TTC549 (cell line): ENCODE results near the gene KLHL36.

Experiments used
- FAIRE-seq: peaks from 2 replicates; lab custom pipeline; 2012; peaks lifted over from hg19 to GRCh38; lab: Jason Lieb, UNC

The KLHL36 gene

GRCh38 chr16:84648595-84649510 lies 542 bp downstream of the KLHL36 start:
- no peak for FAIRE-seq

DNA sequence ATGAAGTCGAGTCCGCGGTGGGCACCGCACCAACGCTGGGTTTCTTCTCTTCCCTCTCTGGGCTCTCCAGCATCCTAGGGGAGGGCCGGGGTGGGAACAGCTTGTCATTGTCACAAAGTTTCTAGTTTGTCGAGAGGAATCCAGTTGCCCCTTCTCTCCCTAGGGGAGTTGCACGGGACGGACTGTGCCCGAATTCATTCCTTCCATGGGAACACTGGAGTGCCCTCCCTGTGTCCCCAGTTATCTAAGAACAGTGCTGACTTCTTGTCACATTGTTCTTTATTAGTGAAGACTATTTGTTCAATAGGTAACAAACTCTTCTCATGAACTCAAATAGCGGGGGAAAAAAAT lies 1.2 kb downstream of the KLHL36 start:
- FAIRE-seq = no peak

- no peak for FAIRE-seq
Measured at GRCh38 chr16:84650062-84650991, 2.0 kb downstream of the KLHL36 start.

GRCh38 chr16:84652566-84652965 lies 4.3 kb downstream of the KLHL36 start:
- FAIRE-seq = no peak

DNA sequence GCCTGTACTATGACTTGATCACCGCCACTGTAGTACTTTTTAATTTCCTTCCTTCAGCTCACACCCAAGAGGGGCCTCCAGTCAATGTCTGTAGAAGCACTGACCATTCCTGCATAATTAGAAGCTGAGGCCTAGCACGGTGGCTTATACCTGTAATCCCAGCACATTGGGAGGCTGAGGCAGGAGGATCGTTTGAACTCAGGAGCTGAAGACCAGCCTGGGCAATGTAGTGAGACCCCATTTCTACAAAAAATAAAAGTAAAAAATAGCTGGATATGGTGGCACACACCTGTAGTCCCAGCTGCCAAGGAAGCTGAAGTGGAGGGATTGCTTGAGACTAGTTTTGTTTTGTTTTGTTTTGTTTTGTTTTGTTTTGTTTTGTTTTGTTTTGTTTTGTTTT lies 5.9 kb downstream of the KLHL36 start:
- no peak for FAIRE-seq

GRCh38 chr16:84654998-84655397 lies 6.7 kb downstream of the KLHL36 start:
- FAIRE-seq = no peak

DNA sequence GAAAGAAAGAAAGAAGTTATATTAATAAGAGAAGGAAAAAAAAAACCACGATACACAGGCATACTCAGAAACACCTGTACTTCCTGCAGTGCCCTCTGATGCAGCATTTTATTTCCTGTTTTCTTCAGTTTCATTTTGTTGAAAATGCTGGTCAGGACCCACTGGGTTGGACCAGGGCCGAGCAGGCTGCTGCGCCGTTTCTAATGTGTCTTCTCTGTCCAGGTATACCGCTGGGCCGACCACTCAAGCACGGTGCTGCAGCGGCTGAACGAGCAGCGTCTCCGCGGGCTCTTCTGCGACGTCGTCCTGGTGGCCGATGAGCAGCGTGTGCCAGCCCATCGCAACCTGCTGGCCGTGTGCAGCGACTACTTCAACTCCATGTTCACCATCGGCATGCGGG lies 8.3 kb downstream of the KLHL36 start:
- FAIRE-seq = no peak

GRCh38 chr16:84657229-84657837 lies 9.0 kb downstream of the KLHL36 start:
- no peak for FAIRE-seq

DNA sequence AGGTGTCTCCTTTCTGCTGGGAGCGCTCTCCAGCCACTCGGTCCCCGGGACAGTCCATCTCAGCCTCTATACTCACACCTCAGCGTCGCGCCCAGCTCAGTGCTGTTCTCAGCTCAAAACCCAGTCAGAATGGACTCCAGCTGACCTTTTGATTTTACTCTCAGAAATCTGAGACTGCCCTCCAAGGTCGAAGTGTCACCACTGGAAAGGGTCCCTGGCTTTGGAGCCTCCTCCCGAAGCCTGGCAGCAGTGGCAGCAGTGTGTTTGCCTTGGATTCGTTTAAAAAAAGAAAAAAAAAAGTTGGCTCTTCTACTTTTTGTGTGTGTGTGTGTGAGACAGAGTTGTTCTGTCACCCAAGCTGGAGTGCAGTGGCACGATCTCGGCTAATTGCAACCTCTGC lies 10.4 kb downstream of the KLHL36 start:
- no peak for FAIRE-seq

GRCh38 chr16:84659656-84660300 lies 11.5 kb downstream of the KLHL36 start:
- FAIRE-seq = no peak

GRCh38 chr16:84660973-84661372 lies 12.7 kb downstream of the KLHL36 start:
- no peak for FAIRE-seq

- no peak for FAIRE-seq
Measured at GRCh38 chr16:84661418-84662060, 13.2 kb downstream of the KLHL36 start.

DNA sequence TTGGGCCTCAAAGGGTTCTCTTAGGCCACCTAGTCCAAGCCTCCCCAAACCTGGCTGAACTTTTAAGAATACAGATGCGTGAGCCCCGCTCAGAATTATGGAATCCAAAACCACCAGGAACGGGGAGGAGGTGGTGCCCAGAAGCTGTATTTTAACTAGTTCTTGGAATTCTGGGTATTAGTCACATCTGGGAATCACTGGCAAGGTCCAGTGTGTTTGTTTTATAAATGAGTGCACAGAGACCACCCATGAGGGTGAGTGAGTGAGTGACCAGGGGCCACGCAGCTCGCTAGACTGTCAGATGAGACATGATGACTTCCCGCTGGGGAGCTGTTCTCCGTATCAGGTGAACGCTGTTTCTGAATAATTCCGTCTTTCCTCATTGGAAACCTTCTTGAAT lies 14.2 kb downstream of the KLHL36 start:
- no peak for FAIRE-seq

GRCh38 chr16:84663433-84664101 lies 15.3 kb downstream of the KLHL36 start:
- no peak for FAIRE-seq

- FAIRE-seq = no peak
Measured at GRCh38 chr16:84665359-84665758, 17.0 kb downstream of the KLHL36 start.

DNA sequence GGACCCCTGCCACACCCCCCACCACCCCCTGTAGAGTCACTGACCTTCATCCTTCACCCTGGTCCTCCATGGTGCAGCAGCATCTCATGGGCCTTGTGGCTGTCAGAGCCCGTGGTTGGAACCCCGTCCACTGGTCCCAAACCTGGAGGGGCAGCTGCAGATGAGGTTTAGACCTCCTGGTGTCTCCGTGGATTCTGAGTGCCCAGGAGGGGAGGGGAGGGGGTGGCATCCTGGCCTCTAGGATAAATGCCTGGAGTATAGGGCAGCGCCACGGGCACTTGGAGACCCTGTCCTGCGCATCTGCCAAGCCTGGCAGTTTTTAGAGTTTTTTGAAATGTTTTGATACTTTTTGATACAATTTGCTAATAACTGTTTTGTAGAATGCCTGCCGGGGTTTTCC lies 17.5 kb downstream of the KLHL36 start:
- FAIRE-seq = no peak

DNA sequence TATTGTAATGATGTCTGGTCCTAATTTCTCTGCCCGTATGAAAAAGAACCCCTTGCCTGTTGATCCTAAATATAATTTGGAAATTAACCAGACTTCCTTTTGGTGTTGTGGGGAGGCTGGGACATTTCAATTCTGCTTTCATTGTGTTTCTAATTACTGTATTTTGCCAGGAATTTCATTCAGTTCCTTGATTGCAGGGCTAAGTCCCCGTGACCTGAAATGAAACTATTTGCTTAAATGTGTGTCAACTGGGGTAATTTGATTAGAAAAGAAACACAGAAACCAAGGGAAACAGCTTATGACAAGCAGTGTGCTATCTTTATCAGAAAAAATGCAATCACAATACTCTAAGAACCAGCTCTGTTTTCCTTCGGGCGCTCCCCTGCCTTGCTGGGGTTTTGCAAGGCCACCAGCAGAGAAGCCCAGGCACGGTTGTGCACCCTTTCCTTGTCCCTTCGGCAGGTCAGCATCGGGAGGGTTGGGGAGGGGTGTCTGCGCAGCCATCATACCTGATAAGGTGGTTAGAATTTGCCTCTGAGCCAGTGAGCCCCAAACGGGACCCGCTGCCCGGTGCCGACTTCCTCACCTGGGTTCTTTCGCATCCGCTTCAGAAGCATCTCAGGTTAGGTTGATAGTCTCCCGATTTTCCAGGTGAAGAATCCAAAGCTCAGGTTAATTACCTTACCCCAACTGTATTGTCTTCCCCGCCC lies 19.4 kb downstream of the KLHL36 start:
- no peak for FAIRE-seq

GRCh38 chr16:84670063-84670462 lies 21.8 kb downstream of the KLHL36 start:
- no peak for FAIRE-seq

- FAIRE-seq = no peak
Measured at GRCh38 chr16:84672276-84673202, 24.2 kb downstream of the KLHL36 start.

GRCh38 chr16:84673203-84673535 lies 24.9 kb downstream of the KLHL36 start:
- no peak for FAIRE-seq
